GM18511 (cell line): Measurements from ENCODE around the gene SLC17A1.
"Not testable (repeated sequence)": the region's sequence is repeated elsewhere in the genome, so short reads cannot be mapped to it uniquely, and the experiment has no call there.

Source experiments
- ATAC-seq: cut with Tn5 transposase; IDR thresholded peaks from one replicate; pipeline ENCODE4 v1.9.1; 2021; ENCODE audit warnings: mild to moderate bottlenecking, moderate library complexity; ENCODE audit not compliant: unreplicated experiment

SLC17A1 gene

DNA sequence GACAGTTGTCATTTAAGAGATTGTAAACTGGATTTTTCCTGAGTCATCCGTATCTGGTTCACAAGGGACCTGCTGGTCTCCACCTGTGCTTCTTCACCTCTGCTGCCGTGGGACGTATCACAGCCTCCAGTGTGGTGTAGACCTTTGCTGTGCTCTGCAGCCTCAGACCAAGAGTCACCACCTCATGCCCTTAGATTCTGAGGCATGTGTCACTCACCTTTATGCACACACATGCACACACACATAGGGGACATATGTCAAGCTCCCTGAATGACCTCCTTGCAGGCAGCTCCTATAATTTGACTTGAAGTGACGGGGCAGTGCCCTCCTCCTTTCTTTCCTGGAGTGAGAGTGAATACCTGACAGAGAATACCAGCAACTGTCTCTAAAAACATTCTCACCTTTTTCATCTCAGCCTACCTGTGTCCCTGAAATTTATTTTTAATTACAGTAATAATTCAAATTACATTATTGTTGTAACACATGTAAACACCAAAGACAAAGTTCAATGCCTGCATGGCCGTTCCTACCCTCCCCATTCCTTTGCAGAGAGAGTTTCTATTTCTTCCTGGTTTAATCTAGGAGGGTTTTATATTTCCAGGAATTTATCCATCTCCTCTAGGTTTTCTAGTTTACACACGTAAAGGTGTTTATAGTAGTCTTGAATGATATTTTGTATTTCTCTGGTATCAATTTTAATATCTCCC lies 73.8 kb downstream of the SLC17A1 start:
- no peak for ATAC-seq

- ATAC-seq = no peak
Measured at GRCh38 chr6:25756382-25757363, 75.2 kb downstream of the SLC17A1 start.

DNA sequence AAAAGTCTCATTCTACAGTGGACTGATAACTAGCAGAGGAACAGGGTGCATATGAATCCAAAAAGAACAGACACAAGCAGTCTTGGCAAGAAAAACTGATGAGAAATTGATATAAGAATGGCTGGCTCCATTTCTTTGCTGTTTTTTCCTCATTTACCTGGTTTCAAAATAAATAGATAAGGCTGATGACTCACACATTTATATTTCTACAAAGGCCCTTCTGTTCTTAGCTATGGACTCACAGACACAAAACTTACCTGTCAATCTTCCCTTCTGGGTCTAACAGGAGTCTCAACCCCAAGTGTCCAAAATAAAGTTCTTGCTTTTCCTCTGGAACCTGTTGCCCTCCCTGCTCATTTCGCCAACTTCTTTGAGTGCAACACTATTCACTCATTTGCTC lies 76.4 kb downstream of the SLC17A1 start:
- no peak for ATAC-seq

- no peak for ATAC-seq
Measured at GRCh38 chr6:25754535-25754934, 77.3 kb downstream of the SLC17A1 start, which contains the start of gene SLC17A4. Gene SLC17A4, plus strand, starts transcription at chr6:25754742. Its CDS starts 7,221 bp downstream, at chr6:25761963.

- ATAC-seq = no peak
Measured at GRCh38 chr6:25753079-25753478, 78.8 kb downstream of the SLC17A1 start.

GRCh38 chr6:25750906-25751305 lies 80.9 kb downstream of the SLC17A1 start:
- no peak for ATAC-seq

DNA sequence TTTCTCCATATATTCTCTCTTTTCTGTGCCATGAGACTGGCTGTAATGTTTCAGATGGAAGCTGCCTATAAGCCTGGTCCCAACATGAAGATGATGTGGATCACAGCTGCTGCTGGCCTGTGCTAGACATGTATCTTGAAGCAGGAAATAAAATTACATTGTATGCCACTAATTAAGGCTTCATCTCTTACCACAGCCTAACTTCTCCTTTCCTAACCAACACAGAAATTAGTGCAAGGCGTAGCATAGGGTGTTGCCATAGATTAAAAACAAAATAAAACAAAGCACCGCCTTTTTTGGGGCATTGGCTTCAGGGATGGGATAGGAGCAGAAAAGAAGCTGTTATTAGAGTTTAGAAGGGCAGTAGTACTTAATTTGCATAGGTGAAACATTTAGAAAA lies 82.0 kb downstream of the SLC17A1 start:
- no peak for ATAC-seq

DNA sequence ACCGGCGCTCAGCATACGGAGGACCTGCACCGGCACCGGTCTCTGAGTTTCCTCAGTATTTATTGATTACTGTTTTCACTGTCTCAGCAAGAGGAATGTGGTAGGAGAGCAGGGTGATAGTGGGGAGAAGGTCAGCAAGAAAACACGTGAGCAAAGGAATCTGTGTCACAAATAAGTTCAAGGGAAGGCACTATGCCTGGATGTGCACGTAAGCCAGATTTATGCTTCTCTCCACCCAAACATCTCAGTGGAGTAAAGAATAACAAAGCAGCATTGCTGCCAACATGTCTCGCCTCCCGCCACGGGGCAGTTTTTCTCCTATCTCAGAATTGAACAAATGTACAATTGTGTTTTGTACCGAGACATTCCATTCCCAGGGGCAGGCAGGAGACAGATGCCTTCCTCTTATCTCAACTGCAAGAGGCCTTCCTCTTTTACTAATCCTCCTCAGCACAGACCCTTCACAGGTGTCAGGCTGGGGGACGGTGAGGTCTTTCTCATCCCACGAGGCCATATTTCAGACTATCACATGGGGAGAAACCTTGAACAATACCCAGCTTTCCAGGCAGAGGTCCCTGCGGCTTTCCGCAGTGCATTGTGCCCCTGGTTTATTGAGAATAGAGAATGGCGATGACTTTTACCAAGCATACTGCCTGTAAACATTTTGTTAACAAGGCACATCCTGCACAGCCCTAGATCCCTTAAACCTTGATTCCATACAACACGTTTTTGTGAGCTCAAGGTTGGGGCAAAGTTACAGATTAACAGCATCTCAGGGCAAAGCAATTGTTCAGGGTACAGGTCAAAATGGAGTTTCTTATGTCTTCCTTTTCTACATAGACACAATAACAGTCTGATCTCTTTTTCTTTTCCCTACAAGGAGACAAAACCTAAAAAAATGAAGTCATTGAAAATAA lies 83.0 kb downstream of the SLC17A1 start:
- not testable (repeated sequence) for ATAC-seq

GRCh38 chr6:25748049-25748448 lies 83.8 kb downstream of the SLC17A1 start:
- ATAC-seq = no peak

DNA sequence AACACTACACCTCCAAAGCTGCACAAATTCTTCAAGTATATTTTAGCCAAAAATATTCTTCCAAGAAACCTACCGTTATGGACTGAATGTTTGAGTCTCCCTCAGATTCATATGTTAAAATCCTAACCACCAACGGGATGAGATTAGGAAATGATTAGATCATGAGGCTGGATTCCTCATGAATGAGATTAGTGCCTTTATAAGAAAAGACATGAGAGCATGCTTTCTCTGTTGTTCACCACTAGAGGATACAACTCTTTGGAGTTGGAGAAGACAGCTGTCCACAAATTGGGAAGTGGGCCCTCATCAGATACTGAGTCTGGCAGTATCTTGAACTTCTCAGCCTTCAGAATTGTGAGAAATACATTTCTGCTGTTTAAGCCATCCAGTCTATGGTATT lies 84.4 kb downstream of the SLC17A1 start:
- ATAC-seq = no peak

DNA sequence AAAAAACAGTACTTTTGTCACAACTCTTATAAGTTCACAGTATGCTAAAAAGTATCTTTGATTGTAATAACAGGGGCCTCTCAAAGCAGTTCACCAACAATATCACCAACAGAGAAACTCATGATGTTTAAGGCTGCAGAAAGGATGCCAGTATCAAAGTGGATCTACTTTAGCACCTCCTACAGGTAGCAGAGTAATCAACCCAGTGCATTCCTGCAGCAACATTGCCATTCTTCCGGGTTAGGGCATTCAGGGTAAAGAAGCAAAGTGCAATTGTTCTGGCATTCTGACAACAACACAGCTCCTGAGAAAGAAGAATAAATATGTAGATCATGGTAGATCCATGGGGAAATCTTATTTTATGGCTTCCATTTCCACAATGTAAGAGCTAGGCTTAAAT lies 84.9 kb downstream of the SLC17A1 start:
- ATAC-seq = no peak

- no peak for ATAC-seq
Measured at GRCh38 chr6:25745836-25746235, 86.0 kb downstream of the SLC17A1 start.

DNA sequence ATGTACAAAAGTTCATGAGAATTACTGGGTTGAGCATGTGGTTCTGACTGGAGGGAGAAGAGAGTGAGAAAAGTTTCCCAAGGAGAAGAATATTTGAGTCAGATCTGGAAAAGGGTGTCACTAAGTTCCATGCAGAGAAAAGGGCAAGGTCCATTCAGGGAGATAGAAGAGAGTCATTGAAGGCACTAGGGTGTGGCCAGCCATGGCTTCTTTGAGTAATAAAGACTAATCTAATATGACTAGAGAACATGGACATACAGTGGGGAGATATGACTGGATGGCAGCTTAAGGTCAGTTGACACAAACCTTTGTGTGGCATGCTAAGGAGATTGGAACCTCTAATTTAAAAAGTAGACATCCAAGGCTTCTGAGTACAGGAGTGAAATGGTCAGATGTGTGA lies 88.0 kb downstream of the SLC17A1 start:
- no peak for ATAC-seq

- ATAC-seq = no peak
Measured at GRCh38 chr6:25735261-25735660, 96.6 kb downstream of the SLC17A1 start.
